Kidney (tissue), 14 donors: Measurements from ENCODE around the gene SEC11A. TPM values are rescaled to one million over a fixed set of nuclear protein-coding genes. Genes with fewer than 3 reads are reported as not detected.

ENCODE experiments used
- DNase-seq, 5 donors: peaks; one replicate each; pipeline ENCODE4 v3.0.0-alpha.2; 2013 to 2020
- FAIRE-seq: peaks from 2 replicates; lab custom pipeline; 2012; peaks lifted over from hg19 to GRCh38; lab: Jason Lieb, UNC
- H3K27ac ChIP-seq, 2 donors: one replicate each; pipeline ENCODE4 v1.7.0; 2013; ENCODE audit warnings: low read depth in 2 of 2, low read length in 2 of 2, inconsistent platforms in 1 of 2
- H3K27me3 ChIP-seq: one replicate; pipeline ENCODE4 v1.7.1; 2013; ENCODE audit warnings: low read length, inconsistent platforms; ENCODE audit not compliant: control insufficient read depth, insufficient read depth
- H3K36me3 ChIP-seq, 3 donors: one replicate each; pipeline versions ENCODE4 v1.7.0 to v1.7.1; 2013; ENCODE audit warnings: low read length in 3 of 3, control low read depth in 1 of 3, inconsistent platforms in 1 of 3; ENCODE audit not compliant: insufficient read depth in 3 of 3, control insufficient read depth in 2 of 3
- H3K4me1 ChIP-seq, 3 donors: one replicate each; pipeline versions ENCODE4 v1.7.0 to v1.7.1; 2013; ENCODE audit warnings: low read length in 3 of 3, inconsistent platforms in 1 of 3, low read depth in 1 of 3; ENCODE audit not compliant: control insufficient read depth in 2 of 3, insufficient read depth in 2 of 3
- H3K4me3 ChIP-seq, 3 donors: one replicate each; pipeline versions ENCODE4 v1.7.0 to v1.8.1; 2013; ENCODE audit warnings: low read length in 3 of 3, control low read depth in 1 of 3, inconsistent platforms in 1 of 3
- H3K9ac ChIP-seq, 3 donors: one replicate each; pipeline versions ENCODE4 v1.7.0 to v1.7.1; 2013; ENCODE audit warnings: low read length in 3 of 3, control low read depth in 1 of 3, inconsistent platforms in 1 of 3
- H3K9me3 ChIP-seq, 3 donors: one replicate each; pipeline versions ENCODE4 v1.7.0 to v1.7.1; 2013; ENCODE audit warnings: low read length in 3 of 3, control low read depth in 1 of 3, inconsistent platforms in 1 of 3; ENCODE audit not compliant: control insufficient read depth in 2 of 3, insufficient read depth in 1 of 3
- CTCF ChIP-seq: IDR thresholded peaks from 3 replicates; pipeline ENCODE4 v1.5.1; 2012; ENCODE audit warnings: mild to moderate bottlenecking, moderate library complexity, borderline replicate concordance; ENCODE audit not compliant: insufficient read depth; ENCODE audit errors: extremely low read depth
- intact Hi-C: fragments of 100-400 bp; cut with DNase I; formaldehyde crosslinking; loops from one replicate; pipeline ENCODE4 v1.11.1; 2022
- polyA plus RNA-seq: library from polyadenylated mRNA; stranded (reverse); fragments of 350-450 nt; fragmentation: Illumina TruSeq; extraction: RNeasy Lipid Tissue Mini Kit (QIAGEN cat#74804); gene quantifications from one replicate; pipeline ENCODE4 v1.2.3, GENCODE V29; 2014; ENCODE audit warnings: low read depth, low replicate concordance; ENCODE audit not compliant: insufficient read depth
- total RNA-seq: library from RNA; stranded (reverse); fragmentation: NEBNext Ultra II Directional; extraction: Animal tissue kit (Norgen Biotek cat#: 25700); gene quantifications from one replicate; pipeline ENCODE4 v1.2.1, GENCODE V29; 2021
- donor health status: control.
- donor health status: control.
- donor health status: control.
- donor health status: control.
- donor health status: control.
- donor health status: DM: yes; HTN: yes; CAD: no.
- donor health status: Normal renal cell carcinoma (clear cell type).

The SEC11A gene
- total and polyA plus RNA-seq, 2 donors from 2014 or later, result 147 to 161 TPM

- intact Hi-C loops, result no loop called here
- Histone ChIP-seq H3K4me3 (no peak overlapping the region), H3K27ac (no peak overlapping the region), H3K36me3 (peaks cover 0 to 6% (median 5%) of the 10 kb centered on the region in 3 donors), H3K27me3 (no peaks in the 10 kb centered on the region), H3K9ac (no peak overlapping the region), H3K4me1 (no peaks in the 10 kb centered on the region), H3K9me3 (no peaks in the 10 kb centered on the region)
- FAIRE-seq (no peak), DNase-seq (no peak)
- TF ChIP-seq CTCF, result no peak
Observed at GRCh38 chr15:84684092-84684491, 31.8 kb downstream of the SEC11A start.

- peaks cover 0 to 7% (median 6%) of the 10 kb centered on the region in 3 donors for H3K36me3 ChIP-seq
- H3K27me3 ChIP-seq, result no peaks in the 10 kb centered on the region
- no peak overlapping the region for H3K9ac ChIP-seq
- no peak overlapping the region for H3K4me3 ChIP-seq
- intact Hi-C loops, result no loop called here
- no peak for DNase-seq
- no peak for TF ChIP-seq CTCF
- H3K27ac ChIP-seq, result no peak overlapping the region
- no peaks in the 10 kb centered on the region for H3K4me1 ChIP-seq
- no peak for FAIRE-seq
- no peaks in the 10 kb centered on the region for H3K9me3 ChIP-seq
Observed at GRCh38 chr15:84681831-84682230, 34.1 kb downstream of the SEC11A start.

GRCh38 chr15:84671211-84671610 is 44.7 kb downstream of the SEC11A start:
- H3K27ac ChIP-seq, result no peak overlapping the region
- DNase-seq (no peak), FAIRE-seq (no peak)
- no peak overlapping the region for H3K4me3 ChIP-seq
- H3K9ac ChIP-seq, result no peak overlapping the region
- H3K9me3 ChIP-seq, result no peaks in the 10 kb centered on the region
- H3K27me3 ChIP-seq, result no peaks in the 10 kb centered on the region
- H3K4me1 ChIP-seq, result no peaks in the 10 kb centered on the region
- H3K36me3 ChIP-seq, result peaks cover 4 to 29% (median 11%) of the 10 kb centered on the region in 3 donors
- no peak for TF ChIP-seq CTCF
- intact Hi-C loops, result no loop called here

- DNase-seq (no peak), FAIRE-seq (no peak)
- peaks cover 2 to 35% (median 11%) of the 10 kb centered on the region in 3 donors for H3K36me3 ChIP-seq
- intact Hi-C loops, result no loop called here
- H3K27me3 ChIP-seq, result no peaks in the 10 kb centered on the region
- no peak for TF ChIP-seq CTCF
- no peak overlapping the region for H3K27ac ChIP-seq
- no peak overlapping the region for H3K4me3 ChIP-seq
- H3K9ac ChIP-seq, result no peak overlapping the region
- no peaks in the 10 kb centered on the region for H3K9me3 ChIP-seq
- no peaks in the 10 kb centered on the region for H3K4me1 ChIP-seq
Observed at GRCh38 chr15:84669726-84670125, 46.2 kb downstream of the SEC11A start.
